WERI-Rb-1 (cell line): ENCODE measurements around the gene CAMTA1.

Source experiments
- DNase-seq: peaks from one replicate; pipeline ENCODE4 v3.0.0-alpha.2; 2020
- H3K27ac ChIP-seq: fragments of 250-450 bp; sonication (Bioruptor Pico); 2 replicates; pipeline ENCODE4 v1.5.1; 2020; ENCODE audit warnings: mild to moderate bottlenecking, moderate library complexity
- H3K27me3 ChIP-seq: fragments of 250-450 bp; sonication (Bioruptor Pico); 2 replicates; pipeline ENCODE4 v1.5.1; 2021; ENCODE audit warnings: mild to moderate bottlenecking, low read depth, moderate library complexity; ENCODE audit not compliant: insufficient read depth, severe bottlenecking
- H3K36me3 ChIP-seq: fragments of 250-450 bp; sonication (Bioruptor Pico); 2 replicates; pipeline ENCODE4 v1.5.1; 2020; ENCODE audit warnings: mild to moderate bottlenecking, moderate library complexity
- H3K4me3 ChIP-seq: 2 replicates; pipeline ENCODE4 v1.5.1; 2011; ENCODE audit warnings: low read depth, mild to moderate bottlenecking, control low read depth, low read length
- H3K9me3 ChIP-seq: fragments of 250-450 bp; sonication (Bioruptor Pico); 2 replicates; pipeline ENCODE4 v1.5.1; 2021; ENCODE audit warnings: mild to moderate bottlenecking, moderate library complexity; ENCODE audit not compliant: severe bottlenecking
- CTCF ChIP-seq: IDR thresholded peaks from 2 replicates; pipeline ENCODE4 v1.5.1; 2011; ENCODE audit warnings: low read depth, mild to moderate bottlenecking, control low read depth, inconsistent platforms, low read length

Gene CAMTA1

GRCh38 chr1:7236844-7237515 is 451.7 kb downstream of the CAMTA1 start:
- DNase-seq = no peak
- Histone ChIP-seq H3K36me3 (no peaks in the 10 kb centered on the region), H3K27ac (no peak overlapping the region), H3K27me3 (no peaks in the 10 kb centered on the region), H3K4me3 (no peak overlapping the region), H3K9me3 (no peaks in the 10 kb centered on the region)
- TF ChIP-seq CTCF = no peak

- TF ChIP-seq CTCF = no peak
- Histone ChIP-seq H3K4me3 (no peak overlapping the region), H3K9me3 (no peaks in the 10 kb centered on the region), H3K27ac (no peak overlapping the region), H3K27me3 (no peaks in the 10 kb centered on the region), H3K36me3 (no peaks in the 10 kb centered on the region)
- DNase-seq = no peak
These were observed 461.9 kb downstream of the CAMTA1 start for GRCh38 chr1:7247158-7247557.

GRCh38 chr1:7247791-7248548 is 462.7 kb downstream of the CAMTA1 start:
- Histone ChIP-seq H3K36me3 (no peaks in the 10 kb centered on the region), H3K27me3 (no peaks in the 10 kb centered on the region), H3K4me3 (no peak overlapping the region), H3K27ac (no peak overlapping the region), H3K9me3 (no peaks in the 10 kb centered on the region)
- DNase-seq = no peak
- TF ChIP-seq CTCF = no peak

GRCh38 chr1:7248549-7249199 is 463.4 kb downstream of the CAMTA1 start:
- H3K9me3 ChIP-seq = no peaks in the 10 kb centered on the region

GRCh38 chr1:7249516-7249915 is 464.3 kb downstream of the CAMTA1 start:
- H3K27ac ChIP-seq = no peak overlapping the region
- no peak overlapping the region for H3K4me3 ChIP-seq
- TF ChIP-seq CTCF = no peak
- DNase-seq = no peak
- no peaks in the 10 kb centered on the region for H3K27me3 ChIP-seq
- no peaks in the 10 kb centered on the region for H3K9me3 ChIP-seq
- no peaks in the 10 kb centered on the region for H3K36me3 ChIP-seq

More at GRCh38 chr1:7248549-7249199, 463.4 kb downstream of the CAMTA1 start:
- Histone ChIP-seq H3K36me3 (no peaks in the 10 kb centered on the region), H3K27ac (no peak overlapping the region), H3K27me3 (no peaks in the 10 kb centered on the region), H3K4me3 (no peak overlapping the region)
- DNase-seq = no peak
- no peak for TF ChIP-seq CTCF
